HG02678 (cell line): ENCODE data around the gene ADGRD1.
"Not testable (repeated sequence)": the region's sequence is repeated elsewhere in the genome, so short reads cannot be mapped to it uniquely, and the experiment has no call there.

Experiments
- ATAC-seq: cut with Tn5 transposase; IDR thresholded peaks from one replicate; pipeline ENCODE4 v1.9.1; 2021; ENCODE audit warnings: mild to moderate bottlenecking, moderate library complexity; ENCODE audit not compliant: unreplicated experiment

ADGRD1 gene

GRCh38 chr12:130937063-130937462 lies 16.6 kb upstream of the ADGRD1 start:
- no peak for ATAC-seq

- not testable (repeated sequence) for ATAC-seq
Measured at GRCh38 chr12:130937546-130937945, 16.2 kb upstream of the ADGRD1 start.

GRCh38 chr12:130938186-130938585 lies 15.5 kb upstream of the ADGRD1 start:
- no peak for ATAC-seq

DNA sequence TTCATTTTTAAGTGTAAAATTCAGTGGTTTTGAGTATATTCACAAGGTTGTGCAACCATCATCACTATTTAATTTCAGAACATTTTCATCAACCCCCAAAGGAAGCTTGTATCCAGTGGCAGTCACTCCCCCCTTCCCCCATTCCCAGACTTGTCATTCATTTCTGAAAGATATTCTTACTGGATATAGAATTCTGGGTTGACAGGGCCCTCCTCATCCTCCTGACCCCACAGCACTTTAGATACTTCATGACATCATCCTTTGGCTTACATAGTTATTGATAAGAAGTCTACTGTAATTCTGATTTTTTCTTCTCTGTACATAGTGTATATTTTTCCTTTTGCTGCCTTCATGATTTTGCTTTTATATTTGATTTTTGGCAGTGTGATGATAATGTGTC lies 8.8 kb upstream of the ADGRD1 start:
- ATAC-seq, result no peak

GRCh38 chr12:130945786-130946492 lies 7.8 kb upstream of the ADGRD1 start:
- no peak for ATAC-seq

DNA sequence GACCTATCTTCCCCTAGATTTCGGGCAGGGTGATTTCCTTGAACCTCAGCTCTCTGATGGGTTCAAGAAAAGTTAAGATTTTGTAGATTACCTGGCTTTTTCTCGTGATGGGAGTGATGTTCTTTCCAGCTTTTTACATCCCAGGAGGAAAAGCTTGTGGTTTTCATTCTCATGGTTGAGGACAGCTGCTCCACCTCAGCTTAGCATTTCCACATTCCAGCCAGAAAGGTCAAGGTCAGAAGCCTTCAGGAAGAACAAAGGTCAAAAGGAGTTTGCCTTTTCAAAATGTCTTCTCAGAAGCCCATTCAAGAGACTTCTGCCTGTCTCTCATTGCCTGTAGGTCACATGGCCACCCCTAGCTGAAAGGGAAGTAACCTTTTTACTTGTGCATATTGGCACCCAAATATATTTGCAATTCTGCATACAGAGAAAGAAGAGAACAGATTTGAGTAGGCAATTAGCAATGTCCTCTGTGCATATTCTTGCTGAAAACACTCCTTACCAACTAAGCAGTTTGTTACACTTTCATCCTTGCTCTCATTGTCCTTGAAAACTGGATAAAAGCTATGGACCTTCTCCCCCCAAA lies 6.6 kb upstream of the ADGRD1 start:
- no peak for ATAC-seq

- ATAC-seq, result no peak
Measured at GRCh38 chr12:130948136-130948535, 5.6 kb upstream of the ADGRD1 start.

GRCh38 chr12:130948751-130949150 lies 5.0 kb upstream of the ADGRD1 start:
- ATAC-seq, result no peak

- no peak for ATAC-seq
Measured at GRCh38 chr12:130949806-130950205, 3.9 kb upstream of the ADGRD1 start.

DNA sequence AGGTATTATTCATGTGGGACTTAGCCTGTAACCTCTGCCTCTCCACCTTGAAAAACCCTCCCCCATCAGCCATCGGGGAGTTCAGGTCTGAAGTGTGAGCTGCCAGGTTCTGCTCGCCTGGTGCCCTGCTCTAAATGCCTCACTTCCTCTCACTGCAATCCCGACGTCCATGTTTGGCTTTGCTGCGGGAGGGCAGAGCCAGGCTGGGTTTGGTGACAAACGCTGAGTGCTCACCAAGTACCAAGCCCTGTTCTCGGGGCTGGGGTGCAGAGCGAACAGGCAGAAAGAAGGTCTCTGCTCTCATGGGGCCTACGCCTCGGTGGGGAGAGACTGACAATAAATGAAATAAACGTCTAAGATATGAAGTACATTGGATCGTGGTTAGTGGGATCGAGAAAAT lies 2.1 kb upstream of the ADGRD1 start:
- no peak for ATAC-seq

DNA sequence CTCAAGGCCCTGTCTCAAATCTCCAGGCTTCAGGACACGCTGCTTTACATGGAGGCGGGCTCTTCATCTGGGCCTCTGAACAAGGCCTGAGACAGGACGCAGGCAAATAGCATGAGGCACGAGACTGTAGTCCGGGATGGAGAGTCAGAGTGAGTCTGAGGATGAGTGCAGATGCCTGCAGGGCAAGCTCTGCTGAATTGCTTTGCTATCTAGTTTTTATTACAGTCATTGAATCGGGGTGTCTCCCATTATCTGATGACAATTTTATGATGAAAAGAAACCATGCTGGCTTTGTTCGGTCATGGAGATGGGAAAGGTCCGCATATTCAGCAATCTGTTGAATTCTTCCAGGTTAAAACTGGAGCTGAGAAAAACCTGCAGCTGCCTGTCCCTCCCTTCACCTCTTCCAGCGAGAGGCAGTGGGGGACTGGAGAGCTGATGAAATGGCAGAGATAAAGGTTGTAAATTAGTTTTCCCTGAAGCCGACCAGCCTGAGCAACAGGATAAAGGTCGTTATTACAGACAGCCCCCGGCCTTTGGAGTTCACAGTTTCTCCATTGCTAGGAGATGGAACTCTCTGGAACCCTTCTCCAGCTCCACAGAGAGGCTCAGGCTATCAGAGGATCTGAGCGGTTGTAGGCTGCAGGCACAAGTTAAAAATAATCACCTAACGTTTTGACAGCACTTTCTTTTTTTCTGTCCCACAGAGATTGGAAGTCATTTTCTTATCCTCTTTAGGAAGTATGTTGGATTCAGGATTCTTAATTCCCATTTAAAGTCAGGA lies 1.3 kb upstream of the ADGRD1 start:
- no peak for ATAC-seq

DNA sequence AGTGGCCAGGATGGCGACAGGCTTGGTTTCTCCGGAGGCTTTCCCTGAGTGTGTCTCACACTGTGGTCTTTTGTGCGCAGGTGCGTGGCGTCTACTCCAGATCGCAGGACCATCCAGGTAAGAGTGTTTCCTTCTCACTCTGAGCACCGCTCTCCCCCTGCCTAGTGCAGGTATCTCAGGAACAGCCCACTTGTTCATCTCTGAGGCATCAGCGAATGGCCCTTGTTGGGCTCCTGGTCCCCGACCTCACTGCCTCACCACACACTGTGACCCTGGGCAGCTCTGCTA lies 781 bp downstream of the ADGRD1 start:
- no peak for ATAC-seq

DNA sequence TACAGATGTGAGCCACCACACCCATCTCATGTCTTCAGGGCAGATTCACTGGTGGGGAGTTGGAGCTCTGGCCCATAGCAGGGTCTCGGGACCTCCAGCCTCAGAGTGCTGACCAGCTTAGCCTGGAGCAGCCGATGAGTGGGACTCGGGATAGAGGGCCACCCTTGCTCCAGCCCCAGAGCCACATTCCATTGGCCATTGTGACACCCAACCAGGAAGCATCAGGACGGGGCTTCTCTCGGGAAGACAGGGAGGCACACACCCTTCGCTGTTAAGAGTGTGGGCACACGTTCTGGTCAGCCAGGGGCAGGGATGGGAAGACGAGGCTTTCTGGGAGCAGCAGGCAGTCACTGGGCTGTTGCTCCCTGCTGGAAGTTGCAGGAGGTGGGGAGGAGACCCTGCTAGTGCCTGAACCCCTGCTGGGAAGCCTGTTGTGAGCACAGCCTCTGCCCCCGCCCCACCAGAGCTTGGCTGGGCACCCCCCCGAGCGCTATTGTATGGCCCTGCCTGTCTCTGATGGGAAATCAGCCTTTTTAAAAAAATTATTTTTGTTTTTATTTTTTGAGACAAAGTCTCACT lies 1.6 kb downstream of the ADGRD1 start:
- ATAC-seq, result no peak

- ATAC-seq, result no peak
Measured at GRCh38 chr12:130956009-130956408, 2.3 kb downstream of the ADGRD1 start.

DNA sequence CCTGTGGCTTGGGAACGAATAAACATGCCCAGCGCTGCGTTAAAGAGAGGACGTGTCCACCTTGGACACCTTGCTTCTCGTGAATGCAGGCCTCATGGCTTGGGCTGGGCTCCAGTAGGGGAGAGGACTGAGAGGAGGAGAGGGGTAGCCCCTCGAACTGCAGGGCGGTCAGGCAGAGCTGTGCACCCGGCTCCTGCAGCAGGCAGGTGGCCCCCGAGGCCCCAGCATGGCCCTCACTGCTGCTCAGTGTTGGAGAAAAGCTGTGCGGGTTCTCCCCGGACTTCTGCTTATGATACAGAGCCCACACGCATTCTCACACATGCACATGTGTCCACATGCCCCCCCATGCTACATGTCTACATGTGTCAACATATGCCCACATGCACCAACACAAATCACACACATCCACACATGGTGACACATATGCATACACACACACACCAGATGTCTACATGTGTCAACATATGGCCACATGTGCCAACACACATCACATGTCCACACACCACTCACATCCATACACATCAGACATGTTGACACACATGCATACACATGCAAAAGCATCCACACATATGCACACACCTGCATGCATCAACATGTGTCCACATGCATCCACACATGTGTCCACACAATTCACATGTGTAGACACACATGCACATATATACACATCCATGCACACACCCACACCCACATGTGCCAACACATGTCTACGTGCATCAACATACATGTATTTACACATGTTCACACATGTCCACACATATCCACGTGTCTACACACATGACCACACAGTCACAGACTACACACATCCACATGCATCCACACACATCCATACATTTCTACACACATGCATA lies 3.0 kb downstream of the ADGRD1 start:
- no peak for ATAC-seq

- no peak for ATAC-seq
Measured at GRCh38 chr12:130957304-130957621, 3.6 kb downstream of the ADGRD1 start.

DNA sequence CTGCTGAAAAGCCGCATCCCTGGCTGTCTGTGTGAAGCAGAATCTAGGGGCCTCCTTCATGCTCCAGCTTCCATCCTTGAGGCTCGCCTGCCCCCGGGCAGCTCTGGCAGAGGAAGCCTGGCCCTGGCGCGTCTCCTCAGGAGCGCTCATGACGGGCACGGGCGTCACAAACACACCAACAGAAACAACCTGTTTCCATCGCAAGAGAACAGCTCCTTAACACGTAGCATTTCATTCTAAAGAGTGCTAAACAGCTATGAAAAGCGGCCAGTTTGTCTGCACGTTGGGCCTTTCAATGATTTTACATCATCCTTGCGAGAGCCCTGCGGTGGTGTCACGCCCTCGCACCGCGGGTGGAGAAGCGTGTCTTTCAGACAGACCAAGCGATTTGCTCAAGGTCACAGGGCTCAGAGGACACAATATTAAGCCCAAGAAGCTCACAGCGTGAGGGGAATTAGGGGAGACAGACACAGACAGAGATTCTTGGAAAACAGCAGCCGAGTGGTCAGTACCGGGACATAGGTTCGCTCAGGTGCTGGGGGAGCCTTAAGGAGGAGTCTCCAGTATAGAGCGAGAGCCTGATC lies 4.9 kb downstream of the ADGRD1 start:
- ATAC-seq, result no peak

GRCh38 chr12:130959632-130960031 lies 5.9 kb downstream of the ADGRD1 start:
- no peak for ATAC-seq

- ATAC-seq, result no peak
Measured at GRCh38 chr12:130960058-130960457, 6.4 kb downstream of the ADGRD1 start.

- no peak for ATAC-seq
Measured at GRCh38 chr12:130960787-130961186, 7.1 kb downstream of the ADGRD1 start.

- no peak for ATAC-seq
Measured at GRCh38 chr12:130961921-130962451, 8.3 kb downstream of the ADGRD1 start.
